GM12892 (cell line): ENCODE data around the gene DLG2.
"Not testable (repeated sequence)": the region's sequence is repeated elsewhere in the genome, so short reads cannot be mapped to it uniquely, and the experiment has no call there.

Source experiments
- DNase-seq: peaks from one replicate; pipeline ENCODE4 v3.0.0; 2011; ENCODE audit not compliant: insufficient read length
- FAIRE-seq: peaks from 2 replicates; lab custom pipeline; 2011; peaks lifted over from hg19 to GRCh38; lab: Jason Lieb, UNC
- POLR2A ChIP-seq: IDR thresholded peaks from 2 replicates; pipeline ENCODE4 v1.6.1; 2011; ENCODE audit warnings: low read depth, low read length, control low read depth
- POLR2AphosphoS5 ChIP-seq: IDR thresholded peaks from 2 replicates; pipeline ENCODE4 v1.6.1; 2011; ENCODE audit warnings: low read depth, low read length, control low read depth
- TAF1 ChIP-seq: IDR thresholded peaks from 2 replicates; pipeline ENCODE4 v1.6.1; 2011; ENCODE audit warnings: low read depth, mild to moderate bottlenecking, control low read depth, low read length, borderline replicate concordance

DLG2 gene

GRCh38 chr11:83456075-83456474 lies 2171.1 kb downstream of the DLG2 start:
- FAIRE-seq (no peak), DNase-seq (no peak)
- TF ChIP-seq POLR2AphosphoS5 (no peak), POLR2A (no peak), TAF1 (no peak)

DNA sequence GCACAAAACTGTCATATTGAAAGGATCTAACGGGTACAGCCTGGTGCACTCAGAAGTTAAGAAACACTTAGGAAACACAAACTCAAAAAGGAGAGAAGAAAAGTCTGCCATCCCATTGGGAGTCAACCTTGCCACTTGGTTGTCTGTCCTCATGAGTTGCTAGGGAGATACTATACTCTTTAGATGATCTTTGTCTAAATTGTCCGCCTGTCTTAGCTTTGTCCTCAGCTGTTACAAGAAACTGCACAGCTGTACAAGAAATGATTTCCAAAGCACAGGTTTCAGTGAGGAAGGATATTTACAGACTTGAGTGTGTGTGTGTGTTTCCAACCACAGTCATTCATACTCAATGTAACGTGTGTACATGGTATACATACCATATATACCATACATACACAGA lies 2171.8 kb downstream of the DLG2 start:
- FAIRE-seq (peak; percentile 30), DNase-seq (no peak)
- TF ChIP-seq POLR2A (no peak), TAF1 (no peak), POLR2AphosphoS5 (no peak)

- no peak for DNase-seq
- no peak for TF ChIP-seq TAF1
- TF ChIP-seq POLR2A, result no peak
- TF ChIP-seq POLR2AphosphoS5, result no peak
- no peak for FAIRE-seq
Measured at GRCh38 chr11:83454674-83455073, 2172.5 kb downstream of the DLG2 start.

DNA sequence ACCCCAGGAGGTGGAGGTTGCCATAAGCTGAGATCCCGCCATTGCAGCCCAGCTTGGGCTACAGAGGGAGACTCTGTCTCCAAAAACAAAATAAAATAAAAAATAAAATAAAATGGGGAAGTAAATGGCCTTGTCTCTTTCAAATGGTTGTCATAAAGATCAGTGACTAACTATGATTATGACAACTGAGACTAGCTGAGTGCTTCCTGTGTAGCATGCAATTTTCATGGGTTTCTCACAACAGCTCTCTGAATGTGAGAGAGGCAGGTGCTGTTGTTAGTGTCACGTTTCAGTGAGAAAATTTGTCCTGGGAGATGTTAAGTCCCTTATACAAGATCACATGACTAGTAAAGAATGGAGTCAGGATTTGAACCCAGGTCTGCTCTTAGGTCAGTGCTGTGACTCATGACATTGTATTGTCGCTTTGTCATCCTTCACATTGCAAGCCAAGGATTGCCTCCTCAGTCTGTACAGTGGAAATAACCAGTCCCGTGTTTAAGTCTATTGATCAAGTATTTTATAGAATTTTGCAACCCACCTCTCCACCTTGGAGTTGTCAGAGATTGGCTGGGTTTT lies 2177.7 kb downstream of the DLG2 start:
- TF ChIP-seq POLR2A, result no peak
- no peak for TF ChIP-seq POLR2AphosphoS5
- no peak for TF ChIP-seq TAF1
- FAIRE-seq (peak; percentile 24), DNase-seq (no peak)

- FAIRE-seq (no peak), DNase-seq (no peak)
- TF ChIP-seq POLR2AphosphoS5 (no peak), POLR2A (no peak), TAF1 (no peak)
Measured at GRCh38 chr11:83448686-83449085, 2178.5 kb downstream of the DLG2 start.

- DNase-seq, FAIRE-seq: not testable (repeated sequence)
Measured at GRCh38 chr11:83443880-83444279, 2183.3 kb downstream of the DLG2 start.

- no peak for TF ChIP-seq POLR2AphosphoS5
- FAIRE-seq (no peak), DNase-seq (no peak)
Measured at GRCh38 chr11:83441601-83442000, 2185.5 kb downstream of the DLG2 start.

DNA sequence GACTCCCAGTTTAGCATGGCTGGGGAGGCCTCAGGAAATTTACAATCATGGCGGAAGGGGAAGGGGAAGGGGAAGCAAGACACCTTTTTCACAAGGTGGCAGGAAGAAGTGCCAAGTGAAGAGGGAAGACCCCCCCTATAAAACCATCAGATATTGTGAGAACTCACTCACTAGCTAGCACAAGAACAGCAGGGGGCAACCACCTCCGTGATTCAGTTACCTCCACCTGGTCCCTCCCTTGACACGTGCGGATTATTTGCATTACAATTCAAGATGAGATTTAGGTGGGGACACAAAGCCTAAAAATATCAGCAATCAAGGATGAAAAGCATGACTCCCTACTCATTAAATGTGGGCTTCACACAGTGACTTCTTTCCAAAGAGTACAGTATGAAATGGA lies 2186.0 kb downstream of the DLG2 start:
- TF ChIP-seq POLR2AphosphoS5, result no peak
- TF ChIP-seq POLR2A, result no peak
- no peak for TF ChIP-seq TAF1
- no peak for FAIRE-seq
- no peak for DNase-seq

DNA sequence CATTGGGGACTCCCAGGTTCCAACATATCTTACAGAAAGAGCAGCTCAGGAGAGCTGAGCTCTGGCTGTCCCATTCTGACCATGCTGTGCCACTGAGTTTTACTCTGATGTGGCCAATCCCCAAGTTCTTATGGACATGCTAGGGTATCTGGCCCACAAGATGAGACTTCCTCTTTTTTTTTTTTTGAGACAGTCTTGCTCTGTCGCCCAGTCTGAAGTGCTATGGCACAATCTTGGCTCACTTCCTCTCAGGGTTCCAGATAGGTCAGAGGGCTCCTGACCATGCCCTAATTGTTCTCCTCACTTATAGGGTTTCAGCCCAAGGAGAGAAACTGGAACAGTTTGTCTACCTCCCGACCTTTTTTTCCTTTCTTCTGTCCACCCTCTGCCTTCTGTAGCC lies 2188.7 kb downstream of the DLG2 start:
- TF ChIP-seq POLR2A, result no peak
- no peak for TF ChIP-seq TAF1
- no peak for TF ChIP-seq POLR2AphosphoS5
- no peak for DNase-seq
- FAIRE-seq, result no peak

DNA sequence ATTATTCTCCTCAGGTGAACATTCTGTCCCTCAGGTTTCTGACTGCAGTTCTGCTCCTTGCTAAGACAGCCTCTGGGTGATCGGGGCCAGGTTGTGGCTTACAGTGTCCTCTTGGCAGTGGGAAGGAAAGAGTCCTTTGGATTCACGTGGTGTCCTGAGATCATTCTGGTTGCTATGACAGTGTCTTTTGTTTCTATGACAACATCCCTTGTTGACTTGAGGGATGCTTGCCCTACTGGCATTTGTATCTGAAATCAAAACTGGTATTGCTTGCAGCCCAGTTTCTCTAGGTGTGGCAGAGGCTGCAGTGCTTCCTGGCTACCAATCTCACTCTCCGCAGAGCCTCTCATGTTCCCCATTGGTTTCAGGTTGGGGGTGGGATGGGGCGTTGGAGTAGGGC lies 2189.2 kb downstream of the DLG2 start:
- TF ChIP-seq TAF1, result no peak
- TF ChIP-seq POLR2AphosphoS5, result no peak
- no peak for TF ChIP-seq POLR2A
- FAIRE-seq, result no peak
- DNase-seq, result no peak

DNA sequence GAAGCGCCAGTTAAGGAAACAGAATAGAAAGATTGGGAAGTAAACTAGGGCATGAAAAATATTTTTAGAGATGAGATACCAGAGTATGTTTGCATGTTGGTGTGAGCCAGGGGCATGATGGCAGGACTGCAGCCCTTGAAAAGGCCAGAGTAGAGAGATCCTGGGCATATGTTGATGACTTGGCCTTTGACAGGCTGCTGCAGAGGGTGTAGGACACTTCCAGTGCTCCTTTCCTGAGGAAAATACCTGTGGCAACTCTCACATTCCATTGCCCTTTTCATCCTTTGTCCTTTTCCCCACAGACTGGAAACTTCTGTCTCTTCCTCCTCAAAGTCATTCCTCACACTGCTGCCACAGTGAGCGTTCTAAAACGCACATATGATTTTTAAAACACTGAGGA lies 2190.3 kb downstream of the DLG2 start:
- DNase-seq, result no peak
- TF ChIP-seq TAF1 (no peak), POLR2AphosphoS5 (no peak), POLR2A (no peak)
- no peak for FAIRE-seq

- not testable (repeated sequence) for FAIRE-seq, DNase-seq
Measured at GRCh38 chr11:83434812-83435211, 2192.3 kb downstream of the DLG2 start.

DNA sequence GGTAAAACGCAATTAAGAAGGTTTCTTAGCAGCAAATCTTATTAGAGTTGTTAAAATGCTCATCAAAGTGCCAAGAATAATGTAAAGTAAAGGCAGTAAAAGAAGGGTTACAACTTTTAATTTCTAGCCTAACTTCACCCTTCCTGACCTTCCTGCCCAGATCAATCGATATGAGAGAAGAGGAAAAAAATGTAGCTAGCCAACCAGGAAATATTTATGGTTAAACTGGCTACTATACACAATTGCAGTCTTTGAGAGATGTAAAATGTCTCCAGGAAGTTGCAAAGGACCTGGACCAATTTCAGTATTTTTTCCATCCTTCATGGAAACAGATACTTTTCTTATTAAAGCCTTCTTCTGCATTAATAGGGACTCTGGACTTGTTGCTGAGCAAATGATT lies 2199.2 kb downstream of the DLG2 start:
- FAIRE-seq (no peak), DNase-seq (no peak)
- TF ChIP-seq POLR2A (no peak), POLR2AphosphoS5 (no peak), TAF1 (no peak)

DNA sequence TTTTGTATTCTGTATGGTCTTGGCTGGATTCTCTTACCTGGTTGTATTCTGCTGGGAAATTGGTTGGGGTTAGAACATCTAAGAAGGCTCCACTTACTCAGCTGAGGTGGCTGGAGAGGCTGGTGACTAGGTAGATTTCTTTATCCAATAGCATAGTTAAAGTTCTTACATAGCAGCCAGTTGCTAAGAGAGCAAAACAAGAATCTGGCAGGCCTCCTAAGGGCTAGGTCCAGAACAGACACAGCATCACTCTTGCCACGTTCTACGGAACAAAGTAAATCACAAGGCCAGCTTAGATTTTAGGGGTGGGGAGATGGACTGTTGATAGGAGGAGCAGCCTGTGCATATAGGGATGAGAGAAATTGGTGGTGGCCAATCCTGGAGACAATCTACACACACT lies 2199.6 kb downstream of the DLG2 start:
- no peak for FAIRE-seq

More for the DNA sequence above, 2199.6 kb downstream of the DLG2 start:
- DNase-seq, result no peak
- no peak for TF ChIP-seq POLR2AphosphoS5
- TF ChIP-seq POLR2A, result no peak
- TF ChIP-seq TAF1, result no peak
